Effector CD8-positive, alpha-beta T cell (primary cell): ENCODE data around the gene SPTY2D1.

Source experiments
- DNase-seq: peaks from one replicate; lab custom pipeline; 2025; lab: John Stamatoyannopoulos, UW

The SPTY2D1 gene

GRCh38 chr11:18564149-18564548 lies 70.0 kb downstream of the SPTY2D1 start:
- DNase-seq: no peak

- DNase-seq: no peak
Measured at GRCh38 chr11:18563090-18563730, 70.9 kb downstream of the SPTY2D1 start.
